IPS DF 19.7 (cell line): ENCODE results near the gene RUNX1.

Experiments used
- DNase-seq: peaks from one replicate; pipeline ENCODE4 v3.0.0-alpha.2; 2013; ENCODE audit warnings: low read depth, low spot score

RUNX1 gene

GRCh38 chr21:34900376-34900775 is 148.7 kb downstream of the RUNX1 start:
- no peak for DNase-seq

- no peak for DNase-seq
Observed at GRCh38 chr21:34899760-34900159, 149.3 kb downstream of the RUNX1 start.

GRCh38 chr21:34899302-34899701 is 149.8 kb downstream of the RUNX1 start:
- DNase-seq, result no peak

DNA sequence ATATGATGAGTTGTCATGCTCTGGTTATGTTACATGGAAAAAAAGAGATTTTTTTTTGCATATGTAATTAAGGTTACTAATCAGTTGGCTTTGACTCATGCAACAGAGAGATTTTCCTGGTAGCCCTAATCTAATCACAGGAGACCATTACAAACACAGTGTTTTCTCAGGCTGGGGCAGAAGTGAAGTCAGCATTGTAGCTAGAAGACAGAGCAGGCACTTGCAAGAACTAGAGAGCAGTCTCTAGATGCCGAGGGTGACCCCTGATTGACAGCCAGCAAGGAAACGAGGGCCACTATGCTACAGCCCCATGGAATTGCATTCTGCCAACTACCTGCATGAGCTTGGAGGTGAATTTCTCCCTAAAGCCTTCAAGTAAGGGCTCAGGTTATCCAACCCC is 151.3 kb downstream of the RUNX1 start:
- DNase-seq, result no peak

GRCh38 chr21:34894401-34894800 is 154.7 kb downstream of the RUNX1 start:
- DNase-seq, result no peak

GRCh38 chr21:34892209-34892608 is 156.9 kb downstream of the RUNX1 start:
- DNase-seq, result no peak

GRCh38 chr21:34891613-34891943 is 157.5 kb downstream of the RUNX1 start:
- no peak for DNase-seq

DNA sequence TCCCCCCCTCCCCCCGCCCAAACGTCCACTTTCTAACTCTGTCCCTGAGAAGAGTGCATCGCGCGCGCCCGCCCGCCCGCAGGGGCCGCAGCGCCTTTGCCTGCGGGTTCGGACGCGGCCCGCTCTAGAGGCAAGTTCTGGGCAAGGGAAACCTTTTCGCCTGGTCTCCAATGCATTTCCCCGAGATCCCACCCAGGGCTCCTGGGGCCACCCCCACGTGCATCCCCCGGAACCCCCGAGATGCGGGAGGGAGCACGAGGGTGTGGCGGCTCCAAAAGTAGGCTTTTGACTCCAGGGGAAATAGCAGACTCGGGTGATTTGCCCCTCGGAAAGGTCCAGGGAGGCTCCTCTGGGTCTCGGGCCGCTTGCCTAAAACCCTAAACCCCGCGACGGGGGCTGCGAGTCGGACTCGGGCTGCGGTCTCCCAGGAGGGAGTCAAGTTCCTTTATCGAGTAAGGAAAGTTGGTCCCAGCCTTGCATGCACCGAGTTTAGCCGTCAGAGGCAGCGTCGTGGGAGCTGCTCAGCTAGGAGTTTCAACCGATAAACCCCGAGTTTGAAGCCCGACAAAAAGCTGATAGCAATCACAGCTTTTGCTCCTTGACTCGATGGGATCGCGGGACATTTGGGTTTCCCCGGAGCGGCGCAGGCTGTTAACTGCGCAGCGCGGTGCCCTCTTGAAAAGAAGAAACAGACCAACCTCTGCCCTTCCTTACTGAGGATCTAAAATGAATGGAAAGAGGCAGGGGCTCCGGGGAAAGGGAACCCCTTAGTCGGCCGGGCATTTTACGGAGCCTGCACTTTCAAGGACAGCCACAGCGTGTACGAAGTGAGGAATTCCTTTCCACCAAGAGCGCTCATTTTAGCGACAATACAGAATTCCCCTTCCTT is 158.1 kb downstream of the RUNX1 start:
- no peak for DNase-seq

GRCh38 chr21:34890470-34890723 is 158.7 kb downstream of the RUNX1 start:
- DNase-seq, result no peak

DNA sequence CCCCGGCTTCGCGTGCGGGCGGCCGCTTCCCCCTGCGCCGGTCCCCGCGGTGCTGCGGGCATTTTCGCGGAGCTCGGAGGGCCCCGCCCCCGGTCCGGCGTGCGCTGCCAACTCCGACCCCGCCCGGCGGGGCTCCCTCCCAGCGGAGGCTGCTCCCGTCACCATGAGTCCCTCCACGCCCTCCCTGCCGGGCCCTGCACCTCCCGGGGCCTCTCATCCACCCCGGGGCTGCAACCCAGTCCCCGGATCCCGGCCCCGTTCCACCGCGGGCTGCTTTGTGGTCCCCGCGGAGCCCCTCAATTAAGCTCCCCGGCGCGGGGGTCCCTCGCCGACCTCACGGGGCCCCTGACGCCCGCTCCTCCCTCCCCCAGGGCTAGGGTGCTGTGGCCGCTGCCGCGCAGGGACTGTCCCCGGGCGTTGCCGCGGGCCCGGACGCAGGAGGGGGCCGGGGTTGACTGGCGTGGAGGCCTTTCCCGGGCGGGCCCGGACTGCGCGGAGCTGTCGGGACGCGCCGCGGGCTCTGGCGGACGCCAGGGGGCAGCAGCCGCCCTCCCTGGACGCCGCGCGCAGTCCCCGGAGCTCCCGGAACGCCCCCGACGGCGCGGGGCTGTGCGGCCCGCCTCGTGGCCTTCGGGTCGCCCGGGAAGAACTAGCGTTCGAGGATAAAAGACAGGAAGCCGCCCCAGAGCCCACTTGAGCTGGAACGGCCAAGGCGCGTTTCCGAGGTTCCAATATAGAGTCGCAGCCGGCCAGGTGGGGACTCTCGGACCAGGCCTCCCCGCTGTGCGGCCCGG is 159.2 kb downstream of the RUNX1 start:
- no peak for DNase-seq

GRCh38 chr21:34889320-34889675 is 159.8 kb downstream of the RUNX1 start:
- no peak for DNase-seq

- no peak for DNase-seq
Observed at GRCh38 chr21:34888569-34889319, 160.4 kb downstream of the RUNX1 start.

DNA sequence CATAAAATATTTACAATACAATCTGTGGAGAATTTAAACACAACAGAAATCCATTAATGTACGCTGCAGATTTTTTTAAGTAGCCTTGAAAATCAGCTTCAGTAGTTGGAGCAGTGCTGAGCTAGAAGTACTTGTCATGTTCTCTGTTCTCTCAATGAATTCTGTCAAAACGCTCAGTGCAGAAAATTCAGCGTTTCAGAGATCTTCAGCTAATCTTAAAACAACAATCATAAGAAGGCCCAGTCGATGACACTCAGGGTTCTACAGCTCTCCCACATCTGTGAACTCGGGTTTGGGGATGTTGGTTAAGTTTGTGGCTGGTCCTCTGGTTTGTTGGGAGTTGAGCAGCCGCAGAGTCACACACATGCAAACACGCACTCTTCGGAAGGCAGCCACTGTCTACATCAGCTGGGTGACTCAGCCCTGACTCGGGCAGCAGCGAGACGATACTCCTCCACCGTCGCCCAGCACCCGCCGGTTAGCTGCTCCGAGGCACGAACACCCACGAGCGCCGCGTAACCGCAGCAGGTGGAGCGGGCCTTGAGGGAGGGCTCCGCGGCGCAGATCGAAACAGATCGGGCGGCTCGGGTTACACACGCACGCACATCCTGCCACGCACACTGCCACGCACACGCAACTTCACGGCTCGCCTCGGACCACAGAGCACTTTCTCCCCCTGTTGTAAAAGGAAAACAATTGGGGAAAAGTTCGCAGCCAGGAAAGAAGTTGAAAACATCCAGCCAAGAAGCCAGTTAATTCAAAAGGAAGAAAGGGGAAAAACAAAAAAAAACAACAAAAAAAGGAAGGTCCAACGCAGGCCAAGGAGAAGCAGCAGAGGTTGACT is 161.2 kb downstream of the RUNX1 start:
- no peak for DNase-seq

DNA sequence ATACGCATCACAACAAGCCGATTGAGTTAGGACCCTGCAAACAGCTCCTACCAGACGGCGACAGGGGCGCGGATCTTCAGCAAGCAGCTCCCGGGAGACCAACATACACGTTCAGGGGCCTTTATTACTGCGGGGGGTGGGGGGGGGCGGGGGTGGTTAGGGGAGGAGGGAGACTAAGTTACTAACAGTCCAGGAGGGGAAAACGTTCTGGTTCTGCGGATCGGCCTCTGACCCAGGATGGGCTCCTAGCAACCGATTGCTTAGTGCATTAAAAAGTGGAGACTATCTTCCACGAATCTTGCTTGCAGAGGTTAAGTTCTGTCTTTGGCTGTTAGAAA is 162.0 kb downstream of the RUNX1 start:
- no peak for DNase-seq

GRCh38 chr21:34886240-34887104 is 162.6 kb downstream of the RUNX1 start:
- no peak for DNase-seq

DNA sequence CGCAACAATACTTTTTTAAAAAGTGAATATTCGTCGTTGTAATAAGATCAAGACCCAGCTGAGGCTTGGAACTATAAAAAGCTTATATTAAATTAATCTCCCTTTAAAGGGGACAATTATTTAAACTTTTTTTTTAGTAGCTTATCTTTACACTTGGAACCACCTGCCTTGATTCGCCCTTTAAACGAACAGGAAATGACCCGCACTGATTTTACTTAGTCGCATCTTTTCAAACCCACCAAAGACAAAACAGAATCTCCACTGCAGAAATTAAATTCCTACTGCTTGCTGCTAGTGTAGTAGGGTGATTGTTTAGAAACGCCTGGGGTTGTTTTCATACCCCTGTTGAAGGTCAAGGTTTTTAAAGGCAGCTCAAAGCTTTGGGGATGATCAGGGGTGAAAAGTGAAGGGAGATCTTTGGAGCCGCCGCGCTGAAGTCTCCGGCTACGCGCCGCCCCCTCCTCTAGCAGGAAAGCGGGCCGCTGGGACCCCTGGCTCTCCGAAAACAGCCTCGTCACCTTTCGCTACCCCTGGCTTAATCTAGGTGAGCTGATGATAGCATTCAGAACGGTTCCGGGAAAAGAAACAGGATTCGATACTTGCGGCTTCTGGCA is 163.4 kb downstream of the RUNX1 start:
- no peak for DNase-seq

- no peak for DNase-seq
Observed at GRCh38 chr21:34885125-34885524, 164.0 kb downstream of the RUNX1 start.

DNA sequence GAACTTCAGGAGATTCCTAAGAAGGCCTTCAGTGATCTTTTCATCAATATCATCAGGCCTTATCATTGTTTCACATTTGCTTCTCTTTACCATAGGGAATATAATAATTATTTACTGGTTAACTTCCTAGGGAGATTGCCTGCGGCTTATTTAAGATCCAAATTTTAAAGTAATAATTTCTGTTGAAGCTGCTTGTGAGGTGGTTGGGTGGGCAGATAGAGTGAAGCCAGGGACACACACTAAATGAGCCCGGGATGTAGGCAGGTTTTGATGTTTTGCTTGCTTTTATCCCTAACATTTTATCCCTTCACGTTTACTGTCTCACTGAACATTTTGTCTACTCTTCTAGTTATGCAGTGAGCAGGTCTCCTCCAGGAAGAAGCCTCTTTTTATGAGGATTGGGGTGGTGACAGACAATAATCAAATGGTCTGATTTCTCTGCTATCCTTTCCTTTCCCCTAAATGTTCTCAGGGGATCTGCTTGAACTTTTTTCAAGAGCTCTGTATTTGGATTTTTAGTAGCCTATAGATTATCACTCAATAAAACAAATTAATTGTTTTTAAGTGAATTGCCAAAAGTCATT is 164.7 kb downstream of the RUNX1 start:
- no peak for DNase-seq

- DNase-seq, result no peak
Observed at GRCh38 chr21:34883491-34884271, 165.4 kb downstream of the RUNX1 start.
